IPS-18c (cell line): ENCODE data around the gene CR2.
"Not testable (repeated sequence)": the region's sequence is repeated elsewhere in the genome, so short reads cannot be mapped to it uniquely, and the experiment has no call there.

Source experiments
- H3K4me3 ChIP-seq: 2 replicates; pipeline ENCODE4 v1.7.0; 2013; ENCODE audit warnings: low read depth, mild to moderate bottlenecking, low read length, moderate library complexity; ENCODE audit not compliant: insufficient read depth
- H3K9me3 ChIP-seq: one replicate; pipeline ENCODE4 v1.6.1; 2013; ENCODE audit warnings: mild to moderate bottlenecking, low read length, moderate library complexity; ENCODE audit not compliant: control insufficient read depth, insufficient read depth

CR2 gene

GRCh38 chr1:207431508-207431907 is 22.6 kb upstream of the CR2 start:
- H3K9me3 ChIP-seq = no peaks in the 10 kb centered on the region
- H3K4me3 ChIP-seq = no peak overlapping the region

GRCh38 chr1:207433435-207433834 is 20.7 kb upstream of the CR2 start:
- Histone ChIP-seq H3K4me3 (no peak overlapping the region), H3K9me3 (no peaks in the 10 kb centered on the region)

GRCh38 chr1:207436746-207437145 is 17.4 kb upstream of the CR2 start:
- H3K9me3 ChIP-seq, H3K4me3 ChIP-seq: not testable (repeated sequence)

GRCh38 chr1:207440626-207441025 is 13.5 kb upstream of the CR2 start:
- no peak overlapping the region for H3K4me3 ChIP-seq

GRCh38 chr1:207444514-207445217 is 9.5 kb upstream of the CR2 start:
- no peak overlapping the region for H3K4me3 ChIP-seq

More at GRCh38 chr1:207440626-207441025, 13.5 kb upstream of the CR2 start:
- H3K9me3 ChIP-seq = no peaks in the 10 kb centered on the region

GRCh38 chr1:207453710-207454045 is 450 bp upstream of the CR2 start:
- Histone ChIP-seq H3K4me3 (no peak overlapping the region), H3K9me3 (no peaks in the 10 kb centered on the region)

More at GRCh38 chr1:207444514-207445217, 9.5 kb upstream of the CR2 start:
- H3K9me3 ChIP-seq = no peaks in the 10 kb centered on the region

GRCh38 chr1:207455183-207455754 is 1.1 kb downstream of the CR2 start:
- Histone ChIP-seq H3K4me3 (no peak overlapping the region), H3K9me3 (no peaks in the 10 kb centered on the region)

- Histone ChIP-seq H3K9me3 (no peaks in the 10 kb centered on the region), H3K4me3 (no peak overlapping the region)
Observed at GRCh38 chr1:207458414-207458813, 4.3 kb downstream of the CR2 start.

GRCh38 chr1:207459008-207459407 is 4.9 kb downstream of the CR2 start:
- H3K4me3 ChIP-seq = no peak overlapping the region
- H3K9me3 ChIP-seq = no peaks in the 10 kb centered on the region

GRCh38 chr1:207461649-207462048 is 7.5 kb downstream of the CR2 start:
- no peaks in the 10 kb centered on the region for H3K9me3 ChIP-seq
- H3K4me3 ChIP-seq = no peak overlapping the region

GRCh38 chr1:207462535-207462934 is 8.4 kb downstream of the CR2 start:
- no peaks in the 10 kb centered on the region for H3K9me3 ChIP-seq
- no peak overlapping the region for H3K4me3 ChIP-seq

GRCh38 chr1:207463021-207463420 is 8.9 kb downstream of the CR2 start:
- Histone ChIP-seq H3K9me3 (no peaks in the 10 kb centered on the region), H3K4me3 (no peak overlapping the region)

- Histone ChIP-seq H3K4me3 (no peak overlapping the region), H3K9me3 (no peaks in the 10 kb centered on the region)
Observed at GRCh38 chr1:207463571-207463970, 9.4 kb downstream of the CR2 start.

- no peaks in the 10 kb centered on the region for H3K9me3 ChIP-seq
- no peak overlapping the region for H3K4me3 ChIP-seq
Observed at GRCh38 chr1:207470927-207471326, 16.8 kb downstream of the CR2 start.

- H3K4me3 ChIP-seq = no peak overlapping the region
- no peaks in the 10 kb centered on the region for H3K9me3 ChIP-seq
Observed at GRCh38 chr1:207474210-207474609, 20.1 kb downstream of the CR2 start.

- no peaks in the 10 kb centered on the region for H3K9me3 ChIP-seq
- H3K4me3 ChIP-seq = no peak overlapping the region
Observed at GRCh38 chr1:207486198-207486597, 32.1 kb downstream of the CR2 start.

GRCh38 chr1:207487636-207488035 is 33.5 kb downstream of the CR2 start:
- no peaks in the 10 kb centered on the region for H3K9me3 ChIP-seq

GRCh38 chr1:207493212-207493611 is 39.1 kb downstream of the CR2 start:
- H3K4me3 ChIP-seq = no peak overlapping the region
- H3K9me3 ChIP-seq = peaks cover 2% of the 10 kb centered on the region

More at GRCh38 chr1:207487636-207488035, 33.5 kb downstream of the CR2 start:
- no peak overlapping the region for H3K4me3 ChIP-seq

GRCh38 chr1:207494171-207494570 is 40.0 kb downstream of the CR2 start:
- Histone ChIP-seq H3K9me3 (peaks cover 2% of the 10 kb centered on the region), H3K4me3 (no peak overlapping the region)
